Heart right ventricle (tissue), 16 donors: ENCODE results near the gene NDEL1. TPM values are rescaled to one million over a fixed set of nuclear protein-coding genes. Genes with fewer than 3 reads are reported as not detected.

ENCODE experiments used
- ATAC-seq, 8 donors: fragments of 200-7000 bp; cut with Tn5 transposase; one replicate each; pipeline ENCODE4 v1.9.1; 2020; ENCODE audit warnings: mild to moderate bottlenecking in 8 of 8, moderate library complexity in 8 of 8, moderate number of reproducible peaks in 1 of 8
- DNase-seq, 2 donors: peaks; one replicate each; pipeline ENCODE4 v3.0.0-alpha.2; 2020
- H3K27ac ChIP-seq, 10 donors: fragments of 200-600 bp; sonication (generic) in 2 of 10; one replicate each; pipeline versions ENCODE4 v1.5.0 to v1.8.0; 2020 to 2022; ENCODE audit warnings: mild to moderate bottlenecking in 3 of 10
- H3K27me3 ChIP-seq, 7 donors: fragments of 200-600 bp; one replicate each; pipeline ENCODE4 v1.8.0; 2021 to 2022; ENCODE audit warnings: mild to moderate bottlenecking in 2 of 7
- H3K36me3 ChIP-seq, 9 donors: fragments of 200-600 bp; sonication (generic) in 1 of 9; one replicate each; pipeline versions ENCODE4 v1.5.0 to v1.8.0; 2020 to 2022; ENCODE audit warnings: mild to moderate bottlenecking in 2 of 9
- H3K4me1 ChIP-seq, 9 donors: fragments of 200-600 bp; sonication (generic) in 1 of 9; one replicate each; pipeline versions ENCODE4 v1.5.0 to v1.8.0; 2020 to 2022; ENCODE audit warnings: mild to moderate bottlenecking in 4 of 9
- H3K4me3 ChIP-seq, 10 donors: fragments of 200-600 bp; sonication (generic) in 2 of 10; one replicate each; pipeline versions ENCODE4 v1.5.0 to v1.8.0; 2020 to 2022; ENCODE audit warnings: mild to moderate bottlenecking in 7 of 10, moderate library complexity in 2 of 10
- H3K9me3 ChIP-seq, 11 donors: fragments of 200-600 bp in 10 of 11; sonication (generic) in 2 of 11; one replicate each; pipeline versions ENCODE4 v1.5.0 to v1.8.0; 2013 to 2022; ENCODE audit warnings: mild to moderate bottlenecking in 2 of 11, control low read depth in 1 of 11, moderate library complexity in 1 of 11
- WGBS, 2 donors: extraction: QIAGEN DNeasy Blood & Tissue Kit; methylation state at CpG; one replicate each; pipeline ENCODE4 v1.1.7; 2013; ENCODE audit warnings: inconsistent platforms in 1 of 2; 5-methylcytosine and 5-hydroxymethylcytosine counted together
- intact Hi-C, 10 donors: fragments of 100-400 bp; cut with DNase I; formaldehyde crosslinking; loops; one replicate each; pipeline versions ENCODE4 v1.11.1 to v1.14.2; 2022
- polyA plus RNA-seq, 2 donors: library from polyadenylated mRNA; stranded (reverse); fragments of 200-250 nt; gene quantifications; one replicate each; pipeline ENCODE4 v1.2.3, GENCODE V29; 2013
- total RNA-seq, 10 donors: library from RNA; stranded (reverse); fragmentation: NEBNext Ultra II Directional in 3 of 10; extraction: Animal tissue kit (Norgen Biotek cat#: 25700) in 3 of 10; gene quantifications; one replicate each; pipeline versions ENCODE4 v1.2.1 to v1.2.4, GENCODE V29; 2021 to 2023
- TF ChIP-seq, protein P1 (sequence below), 9 donors: fragments of 200-600 bp; sonication (generic) in 2 of 9; IDR thresholded peaks; one replicate each; pipeline versions ENCODE4 v1.5.0 to v1.8.0; 2021 to 2022; ENCODE audit warnings: antibody characterized with exemption in 9 of 9, mild to moderate bottlenecking in 5 of 9, moderate library complexity in 1 of 9
- donor health status: Arrhythmogenic right ventricular cardiomyopathy.
- donor health status: ischemic (EF 13 %, LVEDD 7.1; RV severe dilation, severe dysfunction).
- donor health status: healthy with polysubstance abuse.
- donor health status: DM: no; HTN: yes; CAD: no.
- donor health status: DM: no; HTN: no; CAD: no.
- donor health status: ischemic (EF 25% LVEDD 6.9; RV normal size, moderate dysfunction).
- donor health status: ischemic (EF 25% LVEDD 5.7; RV mildly dilated, moderate dysfunction).
- donor health status: healthy.
- donor health status: DM: yes; HTN: yes; CAD: no.
- donor health status: Ischemic cardiomyopathy.
- donor health status: ischemic (EF 35%, LVEDD 5.7; RV mildly dilated, moderate dysfunction).
- donor health status: nonischemic (EF 11% LVEDD 7.7; RV severe dilation, severe dysfunction).
- donor health status: DM: yes; HTN: yes; CAD: no.
- donor health status: PGD.
- donor health status: ischemic (EF 29% LVEDD 5.4; RV normal size, mild dysfunction).
- donor health status: nonischemic (EF 23%, LVEDD 6.1; RV moderate dilation, normal function).

The NDEL1 gene
- total and polyA plus RNA-seq, 12 donors, result 21.2 to 37.0 (median 26.9) TPM

DNA sequence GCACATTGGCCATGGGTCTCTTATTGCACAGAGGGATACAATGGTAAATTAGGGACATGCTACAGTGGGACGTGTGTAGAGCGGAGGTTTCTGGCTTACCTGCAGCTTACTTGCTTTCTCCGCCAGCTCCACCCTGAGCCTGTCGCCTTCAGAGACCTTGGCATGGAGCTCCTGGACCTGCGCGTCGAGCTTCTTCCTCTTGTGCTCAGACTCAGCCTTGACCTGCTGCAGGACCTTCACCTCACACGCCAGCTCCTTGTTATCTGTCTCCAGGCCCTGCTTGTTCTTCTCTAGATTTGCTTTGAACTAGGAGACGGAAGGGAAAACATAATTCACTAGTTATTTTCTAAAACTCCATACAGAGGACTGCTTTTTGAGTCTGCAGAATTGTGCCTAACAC is 63.5 kb downstream of the NDEL1 start:
- intact Hi-C loops, result no loop called here
- peaks cover 0 to 14% (median 5%) of the 10 kb centered on the region in 9 donors for H3K4me1 ChIP-seq
- no peaks in the 10 kb centered on the region for H3K9me3 ChIP-seq
- TF ChIP-seq, protein P1, sequence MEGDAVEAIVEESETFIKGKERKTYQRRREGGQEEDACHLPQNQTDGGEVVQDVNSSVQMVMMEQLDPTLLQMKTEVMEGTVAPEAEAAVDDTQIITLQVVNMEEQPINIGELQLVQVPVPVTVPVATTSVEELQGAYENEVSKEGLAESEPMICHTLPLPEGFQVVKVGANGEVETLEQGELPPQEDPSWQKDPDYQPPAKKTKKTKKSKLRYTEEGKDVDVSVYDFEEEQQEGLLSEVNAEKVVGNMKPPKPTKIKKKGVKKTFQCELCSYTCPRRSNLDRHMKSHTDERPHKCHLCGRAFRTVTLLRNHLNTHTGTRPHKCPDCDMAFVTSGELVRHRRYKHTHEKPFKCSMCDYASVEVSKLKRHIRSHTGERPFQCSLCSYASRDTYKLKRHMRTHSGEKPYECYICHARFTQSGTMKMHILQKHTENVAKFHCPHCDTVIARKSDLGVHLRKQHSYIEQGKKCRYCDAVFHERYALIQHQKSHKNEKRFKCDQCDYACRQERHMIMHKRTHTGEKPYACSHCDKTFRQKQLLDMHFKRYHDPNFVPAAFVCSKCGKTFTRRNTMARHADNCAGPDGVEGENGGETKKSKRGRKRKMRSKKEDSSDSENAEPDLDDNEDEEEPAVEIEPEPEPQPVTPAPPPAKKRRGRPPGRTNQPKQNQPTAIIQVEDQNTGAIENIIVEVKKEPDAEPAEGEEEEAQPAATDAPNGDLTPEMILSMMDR (IDR thresholded peaks at IDR 0.05), result no peak
- no peak for ATAC-seq
- H3K4me3 ChIP-seq, result no peak overlapping the region
- H3K27ac ChIP-seq, result no peak overlapping the region
- DNase-seq, result no peak
- H3K27me3 ChIP-seq, result no peaks in the 10 kb centered on the region
- H3K36me3 ChIP-seq, result peaks cover 0 to 94% (median 52%) of the 10 kb centered on the region in 9 donors
- 95% methylated on average over 9 of the region's 9 CpGs for WGBS, 2 donors

- WGBS, 2 donors, result 72 to 75% methylated on average over 5 of the region's 5 CpGs
- TF ChIP-seq, protein P1 (IDR thresholded peaks at IDR 0.05), result no peak
- H3K4me1 ChIP-seq, result peaks cover 0 to 14% (median 5%) of the 10 kb centered on the region in 9 donors
Measured at GRCh38 chr17:8499614-8500013, 63.9 kb downstream of the NDEL1 start.

GRCh38 chr17:8500609-8501008 is 64.9 kb downstream of the NDEL1 start:
- 88 to 91% methylated on average over 8 of the region's 8 CpGs for WGBS, 2 donors

More at GRCh38 chr17:8499614-8500013, 63.9 kb downstream of the NDEL1 start:
- no peak overlapping the region for H3K27ac ChIP-seq
- H3K4me3 ChIP-seq, result no peak overlapping the region
- peaks cover 0 to 94% (median 49%) of the 10 kb centered on the region in 9 donors for H3K36me3 ChIP-seq
- ATAC-seq (no peak), DNase-seq (no peak)
- H3K27me3 ChIP-seq, result no peaks in the 10 kb centered on the region
- intact Hi-C loops, result no loop called here
- H3K9me3 ChIP-seq, result no peaks in the 10 kb centered on the region

DNA sequence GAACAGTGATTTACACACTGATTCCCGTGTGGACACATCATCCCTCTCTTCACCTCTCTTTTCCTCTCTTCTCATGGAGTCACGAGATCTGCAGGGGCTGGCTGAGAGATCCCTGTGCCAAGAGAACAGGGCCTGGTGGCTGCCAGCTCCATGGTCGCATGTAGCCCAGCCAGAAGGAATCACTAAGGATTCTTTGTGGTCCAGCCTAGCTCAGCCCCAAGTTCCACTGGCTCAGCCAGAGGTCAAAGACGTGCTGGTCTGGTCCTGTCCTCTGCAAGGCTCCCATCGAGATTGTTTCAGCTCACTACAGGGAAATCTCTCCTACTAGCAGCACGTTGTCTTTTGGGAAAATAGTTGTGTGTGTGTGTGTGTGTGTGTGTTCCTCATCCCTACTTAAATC is 66.4 kb downstream of the NDEL1 start:
- intact Hi-C loops, result no loop called here
- 72 to 73% methylated on average over 6 of the region's 6 CpGs for WGBS, 2 donors
- H3K9me3 ChIP-seq, result no peaks in the 10 kb centered on the region
- no peak for DNase-seq
- H3K4me3 ChIP-seq, result no peak overlapping the region
- peaks cover 0 to 14% (median 5%) of the 10 kb centered on the region in 9 donors for H3K4me1 ChIP-seq
- H3K27me3 ChIP-seq, result no peaks in the 10 kb centered on the region
- peaks cover 0 to 94% (median 39%) of the 10 kb centered on the region in 9 donors for H3K36me3 ChIP-seq
- peak overlapping the region in 1 of 10 donors; percentile 67 for H3K27ac ChIP-seq
- TF ChIP-seq, protein P1 (IDR thresholded peaks at IDR 0.05), result no peak
- peak in 2 of 8 donors; percentile 18 for ATAC-seq

More at GRCh38 chr17:8500609-8501008, 64.9 kb downstream of the NDEL1 start:
- H3K4me3 ChIP-seq, result no peak overlapping the region
- intact Hi-C loops, result no loop called here
- H3K4me1 ChIP-seq, result peaks cover 0 to 14% (median 5%) of the 10 kb centered on the region in 9 donors
- H3K36me3 ChIP-seq, result peaks cover 0 to 94% (median 39%) of the 10 kb centered on the region in 9 donors
- no peaks in the 10 kb centered on the region for H3K9me3 ChIP-seq
- no peak for ATAC-seq
- DNase-seq, result no peak
- TF ChIP-seq, protein P1 (IDR thresholded peaks at IDR 0.05), result no peak
- H3K27ac ChIP-seq, result no peak overlapping the region
- no peaks in the 10 kb centered on the region for H3K27me3 ChIP-seq
